H9 (cell line): ENCODE results near the gene GATA2. TPM values are rescaled to one million over a fixed set of nuclear protein-coding genes. Genes with fewer than 3 reads are reported as not detected.

Source experiments
- DNase-seq: peaks from one replicate; pipeline ENCODE4 v3.0.0-alpha.2; 2017
- H2AFZ ChIP-seq: one replicate; pipeline ENCODE4 v1.6.1; 2013; ENCODE audit warnings: mild to moderate bottlenecking, low read length, control low read depth, moderate library complexity
- H2AK5ac ChIP-seq: 2 replicates; pipeline ENCODE4 v1.6.1; 2013; ENCODE audit warnings: low read length, control low read depth, mixed read lengths; ENCODE audit not compliant: insufficient read length
- H2BK120ac ChIP-seq: one replicate; pipeline ENCODE4 v1.6.1; 2013; ENCODE audit warnings: low read depth, mild to moderate bottlenecking, low read length, control low read depth, inconsistent platforms; ENCODE audit not compliant: poor library complexity, severe bottlenecking
- H2BK12ac ChIP-seq: 2 replicates; pipeline ENCODE4 v1.6.1; 2013; ENCODE audit warnings: low read length, control low read depth, mixed read lengths, low read depth; ENCODE audit not compliant: insufficient read length
- H2BK15ac ChIP-seq: 2 replicates; pipeline ENCODE4 v1.6.1; 2013; ENCODE audit warnings: low read depth, low read length, control low read depth
- H2BK20ac ChIP-seq: one replicate; pipeline ENCODE4 v1.6.1; 2013; ENCODE audit warnings: low read depth, mild to moderate bottlenecking, low read length, control low read depth, inconsistent platforms; ENCODE audit not compliant: poor library complexity, severe bottlenecking
- H2BK5ac ChIP-seq: 2 replicates; pipeline ENCODE4 v1.6.1; 2013; ENCODE audit warnings: low read length, control low read depth, mixed read lengths; ENCODE audit not compliant: insufficient read length
- H3K14ac ChIP-seq: 2 replicates; pipeline ENCODE4 v1.6.1; 2013; ENCODE audit warnings: low read length, control low read depth; ENCODE audit not compliant: insufficient read depth
- H3K18ac ChIP-seq: 2 replicates; pipeline ENCODE4 v1.6.1; 2013; ENCODE audit warnings: low read depth, mild to moderate bottlenecking, mixed read lengths, low read length, control low read depth; ENCODE audit not compliant: insufficient read length
- H3K23ac ChIP-seq: 2 replicates; pipeline ENCODE4 v1.6.1; 2013; ENCODE audit warnings: low read length, control low read depth, mixed read lengths, low read depth; ENCODE audit not compliant: insufficient read length
- H3K23me2 ChIP-seq: 2 replicates; pipeline ENCODE4 v1.6.1; 2013; ENCODE audit warnings: low read depth, mild to moderate bottlenecking, mixed read lengths, low read length, control low read depth; ENCODE audit not compliant: insufficient read length, poor library complexity, severe bottlenecking
- H3K27ac ChIP-seq: 2 replicates; pipeline ENCODE4 v1.5.1; 2013; ENCODE audit warnings: low read length, control low read depth, mixed read lengths, low read depth; ENCODE audit not compliant: insufficient read length
- H3K27me3 ChIP-seq: 2 replicates; pipeline ENCODE4 v1.6.1; 2013; ENCODE audit warnings: low read length, control low read depth, inconsistent platforms; ENCODE audit not compliant: insufficient read depth
- H3K4ac ChIP-seq: 2 replicates; pipeline ENCODE4 v1.6.1; 2013; ENCODE audit warnings: low read depth, mild to moderate bottlenecking, control low read depth, inconsistent platforms, low read length, moderate library complexity
- H3K4me1 ChIP-seq: 2 replicates; pipeline ENCODE4 v1.6.1; 2013; ENCODE audit warnings: low read length, control low read depth, inconsistent platforms; ENCODE audit not compliant: insufficient read depth
- H3K4me2 ChIP-seq: 2 replicates; pipeline ENCODE4 v1.6.1; 2013; ENCODE audit warnings: low read length, control low read depth, mixed read lengths; ENCODE audit not compliant: insufficient read length, insufficient read depth
- H3K56ac ChIP-seq: 2 replicates; pipeline ENCODE4 v1.6.1; 2013; ENCODE audit warnings: low read depth, mild to moderate bottlenecking, mixed read lengths, low read length, control low read depth; ENCODE audit not compliant: insufficient read length
- H3K79me1 ChIP-seq: 2 replicates; pipeline ENCODE4 v1.6.1; 2013; ENCODE audit warnings: low read depth, mild to moderate bottlenecking, moderate library complexity, low read length, control low read depth, inconsistent platforms; ENCODE audit not compliant: insufficient read depth, poor library complexity, severe bottlenecking
- H3K79me2 ChIP-seq: 2 replicates; pipeline ENCODE4 v1.6.1; 2013; ENCODE audit warnings: low read length, control low read depth, inconsistent platforms; ENCODE audit not compliant: insufficient read depth
- H3K9ac ChIP-seq: 2 replicates; pipeline ENCODE4 v1.6.1; 2013; ENCODE audit warnings: low read length, control low read depth, mixed read lengths; ENCODE audit not compliant: insufficient read length; ENCODE audit errors: extremely low read depth
- H3K9me3 ChIP-seq: one replicate; pipeline ENCODE4 v1.6.1; 2013; ENCODE audit warnings: low read depth, low read length, inconsistent platforms; ENCODE audit not compliant: control insufficient read depth
- H3T11ph ChIP-seq: one replicate; pipeline ENCODE4 v1.6.1; 2013; ENCODE audit warnings: mild to moderate bottlenecking, low read length, control low read depth, inconsistent platforms
- H4K20me1 ChIP-seq: one replicate; pipeline ENCODE4 v1.6.1; 2013; ENCODE audit not compliant: control insufficient read depth, insufficient read length, insufficient read depth
- H4K5ac ChIP-seq: 2 replicates; pipeline ENCODE4 v1.6.1; 2013; ENCODE audit warnings: low read depth, mild to moderate bottlenecking, mixed read lengths, low read length, control low read depth; ENCODE audit not compliant: insufficient read length
- H4K8ac ChIP-seq: replicated peaks from 2 replicates; pipeline ENCODE4 v1.6.1; 2013; ENCODE audit warnings: low read length, control low read depth, mixed read lengths, low read depth; ENCODE audit not compliant: insufficient read length
- H4K91ac ChIP-seq: 2 replicates; pipeline ENCODE4 v1.6.1; 2013; ENCODE audit warnings: low read depth, mild to moderate bottlenecking, moderate library complexity, mixed read lengths, low read length, control low read depth; ENCODE audit not compliant: insufficient read length
- H3K27ac Mint-ChIP-seq, 3 experiments: 2 replicates in 2 of 3; 3 replicates in 1 of 3; pipeline ENCODE4 v1.8.0; 2020 to 2021; ENCODE audit warnings: mixed read lengths in 3 of 3, mild to moderate bottlenecking in 1 of 3, moderate library complexity in 1 of 3
- H3K27me3 Mint-ChIP-seq: 2 replicates; pipeline ENCODE4 v1.8.0; 2021; ENCODE audit warnings: low read depth, mild to moderate bottlenecking, moderate library complexity, mixed read lengths
- H3K36me3 Mint-ChIP-seq, 3 experiments: 2 replicates in 2 of 3; 3 replicates in 1 of 3; pipeline ENCODE4 v1.8.0; 2020 to 2021; ENCODE audit warnings: low read depth in 3 of 3, mixed read lengths in 3 of 3; ENCODE audit not compliant: insufficient read depth in 1 of 3
- H3K4me1 Mint-ChIP-seq, 2 experiments: 2 replicates each; pipeline ENCODE4 v1.8.0; 2020; ENCODE audit warnings: mixed read lengths in 2 of 2
- H3K4me3 Mint-ChIP-seq, 2 experiments: 2 replicates in 1 of 2; 3 replicates in 1 of 2; pipeline ENCODE4 v1.8.0; 2020 to 2021; ENCODE audit warnings: mild to moderate bottlenecking in 2 of 2, mixed read lengths in 2 of 2, moderate library complexity in 1 of 2
- H3K9me3 Mint-ChIP-seq, 2 experiments: 2 replicates in 1 of 2; 3 replicates in 1 of 2; pipeline ENCODE4 v1.8.0; 2020; ENCODE audit warnings: mild to moderate bottlenecking in 2 of 2, mixed read lengths in 2 of 2, moderate library complexity in 1 of 2
- WGBS: extraction: QIAGEN DNeasy Blood & Tissue Kit; methylation state at CpG from one replicate; pipeline ENCODE4 v1.1.7; 2013; ENCODE audit warnings: missing lambda C conversion rate, low lambda C conversion rate, mixed read lengths; ENCODE audit not compliant: insufficient read length; ENCODE audit errors: extremely low coverage; 5-methylcytosine and 5-hydroxymethylcytosine counted together
- total RNA-seq: library from RNA; stranded (reverse); gene quantifications from 2 replicates; pipeline ENCODE4 v1.2.1, GENCODE V29; 2021
- TF ChIP-seq, protein P1 (sequence below): fragments of 200-600 bp; sonication (generic); conservative IDR thresholded peaks from 3 replicates; pipeline ENCODE4 v1.8.0; 2021; ENCODE audit warnings: antibody characterized with exemption, mild to moderate bottlenecking

Gene GATA2
- total RNA-seq, 1 experiment from 2014 or later = 1.9 TPM

DNA sequence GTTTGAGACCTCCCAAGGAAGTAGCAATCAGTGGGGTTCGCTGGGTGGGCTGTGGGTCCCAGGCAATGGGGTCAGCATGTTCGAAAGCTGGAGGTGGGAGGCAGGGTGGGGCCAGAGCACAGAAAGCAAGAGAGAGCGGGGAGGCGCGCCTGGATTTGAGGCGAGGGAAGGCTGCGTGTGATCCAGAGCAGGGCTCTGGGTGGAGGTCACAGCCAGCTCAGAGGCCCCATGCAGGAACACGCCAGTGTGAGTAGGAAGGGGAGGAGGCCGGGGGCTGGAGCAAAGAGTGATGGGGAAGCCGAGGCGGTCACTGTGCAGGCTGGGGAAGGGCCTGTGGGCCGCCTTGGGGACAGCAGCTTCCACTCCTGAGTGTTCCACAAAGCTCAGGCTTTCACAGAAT, 35.1 kb downstream of the GATA2 start:
- TF ChIP-seq, protein P1, sequence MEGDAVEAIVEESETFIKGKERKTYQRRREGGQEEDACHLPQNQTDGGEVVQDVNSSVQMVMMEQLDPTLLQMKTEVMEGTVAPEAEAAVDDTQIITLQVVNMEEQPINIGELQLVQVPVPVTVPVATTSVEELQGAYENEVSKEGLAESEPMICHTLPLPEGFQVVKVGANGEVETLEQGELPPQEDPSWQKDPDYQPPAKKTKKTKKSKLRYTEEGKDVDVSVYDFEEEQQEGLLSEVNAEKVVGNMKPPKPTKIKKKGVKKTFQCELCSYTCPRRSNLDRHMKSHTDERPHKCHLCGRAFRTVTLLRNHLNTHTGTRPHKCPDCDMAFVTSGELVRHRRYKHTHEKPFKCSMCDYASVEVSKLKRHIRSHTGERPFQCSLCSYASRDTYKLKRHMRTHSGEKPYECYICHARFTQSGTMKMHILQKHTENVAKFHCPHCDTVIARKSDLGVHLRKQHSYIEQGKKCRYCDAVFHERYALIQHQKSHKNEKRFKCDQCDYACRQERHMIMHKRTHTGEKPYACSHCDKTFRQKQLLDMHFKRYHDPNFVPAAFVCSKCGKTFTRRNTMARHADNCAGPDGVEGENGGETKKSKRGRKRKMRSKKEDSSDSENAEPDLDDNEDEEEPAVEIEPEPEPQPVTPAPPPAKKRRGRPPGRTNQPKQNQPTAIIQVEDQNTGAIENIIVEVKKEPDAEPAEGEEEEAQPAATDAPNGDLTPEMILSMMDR = no peak
- H2BK5ac ChIP-seq = no peak overlapping the region
- H3K23ac ChIP-seq = no peak overlapping the region
- no peak overlapping the region for H4K8ac ChIP-seq
- H3K27ac Mint-ChIP-seq = no peak overlapping the region
- H3K14ac ChIP-seq = no peak overlapping the region
- H3T11ph ChIP-seq = no peak overlapping the region
- H3K56ac ChIP-seq = no peak overlapping the region
- no peaks in the 10 kb centered on the region for H3K36me3 Mint-ChIP-seq
- H3K9me3 ChIP-seq = no peaks in the 10 kb centered on the region
- H4K91ac ChIP-seq = no peak overlapping the region
- no peak overlapping the region for H3K9ac ChIP-seq
- no peak overlapping the region for H3K4me3 Mint-ChIP-seq
- H4K5ac ChIP-seq = no peak overlapping the region
- no peak overlapping the region for H3K4me2 ChIP-seq
- no peaks in the 10 kb centered on the region for H3K79me1 ChIP-seq
- H3K9me3 Mint-ChIP-seq = peaks cover 0 to 2% of the 10 kb centered on the region in 2 experiments; a peak in 2 of 5 replicates
- no peaks in the 10 kb centered on the region for H3K4me1 ChIP-seq
- no peak overlapping the region for H2BK12ac ChIP-seq
- no peaks in the 10 kb centered on the region for H4K20me1 ChIP-seq
- no peaks in the 10 kb centered on the region for H3K79me2 ChIP-seq
- no peak for DNase-seq
- WGBS = no CpG with 5 or more reads among the region's 12 CpGs
- peaks cover 70% of the 10 kb centered on the region for H3K27me3 Mint-ChIP-seq
- H2BK15ac ChIP-seq = no peak overlapping the region
- H3K4ac ChIP-seq = no peak overlapping the region
- H2AK5ac ChIP-seq = no peak overlapping the region
- no peak overlapping the region for H3K27ac ChIP-seq
- no peak overlapping the region for H3K18ac ChIP-seq
- H3K4me1 Mint-ChIP-seq = peaks cover 2 to 6% of the 10 kb centered on the region in 2 experiments; a peak in 2 of 4 replicates
- H3K27me3 ChIP-seq = no peaks in the 10 kb centered on the region
- no peaks in the 10 kb centered on the region for H3K23me2 ChIP-seq
- no peak overlapping the region for H2BK120ac ChIP-seq
- no peak overlapping the region for H2AFZ ChIP-seq
- H2BK20ac ChIP-seq = no peak overlapping the region
